Measurements from ENCODE around the gene DTNB. TPM values are rescaled to one million over a fixed set of nuclear protein-coding genes. Genes with fewer than 3 reads are reported as not detected.

Gene DTNB
- total and polyA plus RNA-seq, 10 of the 15 experiments (the other 5 are each of a cell fraction or from before 2014, with no cell fraction given): 4.5 to 30.6 (median 11.9) TPM

DNA sequence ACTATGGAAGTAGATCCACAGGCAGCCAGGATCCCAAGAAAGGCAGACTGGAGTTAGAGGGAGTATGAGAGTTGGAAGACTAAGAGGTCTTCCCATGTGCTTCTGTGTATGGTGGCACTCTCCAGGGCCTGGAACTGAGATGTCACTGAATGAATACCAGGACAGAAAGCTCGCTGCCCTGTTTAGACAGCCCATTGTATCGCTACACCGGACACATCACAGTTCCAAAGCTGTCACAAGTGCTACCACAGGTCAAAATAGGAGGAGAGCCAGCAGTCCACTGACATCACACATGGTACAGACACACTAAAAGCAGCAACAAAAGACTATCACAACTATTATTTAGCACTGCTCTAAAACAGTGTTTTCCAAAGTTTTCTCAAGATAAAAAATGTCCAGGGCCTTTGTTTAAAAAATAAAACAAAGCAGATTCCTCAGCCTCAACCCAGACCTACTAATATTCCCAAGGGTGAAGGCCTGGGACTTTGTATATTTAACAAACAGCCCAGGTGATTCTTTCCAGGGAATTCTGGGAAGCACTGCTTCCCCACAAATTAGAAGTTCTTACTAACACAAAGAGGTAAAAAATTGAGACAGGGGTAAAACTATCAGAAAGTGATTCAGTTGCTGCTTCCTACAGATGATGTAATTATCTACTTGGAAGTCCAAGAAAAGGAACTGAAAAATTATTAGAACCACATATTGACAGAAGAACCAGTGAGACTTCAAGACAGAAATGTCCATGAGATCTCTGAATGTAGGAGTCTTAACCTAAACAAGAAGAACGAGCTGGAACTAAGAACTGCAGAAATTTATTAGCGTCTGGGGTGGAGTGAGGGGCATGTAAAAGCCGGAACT is 116.0 kb downstream of the DTNB start:
- in situ Hi-C loops (cut with MboI) (no loop called here), intact Hi-C loops (cut with micrococcal nuclease; ENCODE audit: unreplicated experiment) (loop anchor here (5.0 kb wide), 1 partner anchor 35 kb away; no protein-coding TSS in a partner anchor)
- Histone ChIP-seq H3K36me3 (ENCODE audit: control insufficient read depth in 2 of 2, insufficient read depth in 2 of 2, low read length in 1 of 2) (no peaks in the 10 kb centered on the region), H3K27me3 (replicated peaks in 1 of 2; ENCODE audit: control insufficient read depth in 2 of 2, insufficient read depth in 2 of 2, low read length in 1 of 2) (no peaks in the 10 kb centered on the region), H3K9ac (ENCODE audit: control insufficient read depth, insufficient read depth, low read length) (peak overlapping the region; percentile 2), H4K20me1 (ENCODE audit: control insufficient read depth, insufficient read depth) (no peaks in the 10 kb centered on the region), H3K4me1 (ENCODE audit: control insufficient read depth, insufficient read depth, low read length) (peaks cover 37% of the 10 kb centered on the region), H3K4me3 (peak overlapping the region; percentile 20; the same call in 1 of the 2 replicates), H3K9me3 (replicated peaks; ENCODE audit: control insufficient read depth, insufficient read depth, low read length) (no peaks in the 10 kb centered on the region), H3K27ac (ENCODE audit: control insufficient read depth, insufficient read depth) (peak overlapping the region; percentile 81), H3K79me2 (ENCODE audit: control insufficient read depth, insufficient read depth, low read length) (no peaks in the 10 kb centered on the region), H3K4me2 (ENCODE audit: control insufficient read depth, insufficient read depth) (peak overlapping the region; percentile 69), H2AFZ (ENCODE audit: control insufficient read depth, low read depth, low read length) (peak overlapping the region; percentile 29)
- FAIRE-seq (no peak), DNase-seq (ENCODE audit: low read depth, low spot score) (peak; percentile 34), ATAC-seq (peak; percentile 78)
- ChIA-PET RAD21 (ENCODE audit: unreplicated experiment) (interaction anchor here (0.6 to 3.2 kb wide), 18 partner anchors 9 to 391 kb away, joined by 3 to 26 read pairs (median 4); no protein-coding TSS in a partner anchor), POLR2A (interaction anchor here (0.6 to 2.0 kb wide), 6 partner anchors 9 to 278 kb away, joined by 3 to 8 read pairs (median 6); no protein-coding TSS in a partner anchor), CTCF (interaction anchor here (0.8 to 2.5 kb wide), 11 partner anchors 9 to 330 kb away, joined by 3 to 24 read pairs (median 5); no protein-coding TSS in a partner anchor), SMC1A (ENCODE audit: uncharacterized antibody, unreplicated experiment) (interaction anchor here (0.6 to 2.9 kb wide), 18 partner anchors 9 to 284 kb away, joined by 3 to 30 read pairs (median 4); no protein-coding TSS in a partner anchor)
- WGBS (ENCODE audit: insufficient coverage, insufficient replicate concordance, low lambda C conversion rate, missing lambda C conversion rate): 45% methylated on average over 6 of the region's 6 CpGs
- no TSS peak for BruUV-seq (replicated peaks)
- TF ChIP-seq MYC (IDR thresholded peaks at IDR 0.05; ENCODE audit: insufficient read depth, insufficient read length, insufficient replicate concordance, low read length, severe bottlenecking): no peak
- TF ChIP-seq YBX1 (IDR thresholded peaks at IDR 0.05): no peak
- no peak for TF ChIP-seq FOS (IDR thresholded peaks at IDR 0.05; ENCODE audit: borderline replicate concordance, extremely low read depth, insufficient read length)
- no peak for TF ChIP-seq ZNF207 (IDR thresholded peaks at IDR 0.05; ENCODE audit: borderline replicate concordance)
- no peak for TF ChIP-seq RELA (IDR thresholded peaks at IDR 0.05; ENCODE audit: borderline replicate concordance, partially characterized antibody)
- TF ChIP-seq NRF1 (conservative IDR thresholded peaks at IDR 0.05; ENCODE audit: low read depth, low read length): no peak
- TF ChIP-seq EP300 (IDR thresholded peaks at IDR 0.05; ENCODE audit: borderline replicate concordance in 1 of 2, control insufficient read depth in 1 of 2, low read depth in 2 of 2, low read length in 2 of 2): peak in 1 of 2 experiments; percentile 67; a peak in 2 of 4 replicates
- no peak for TF ChIP-seq SIN3A (IDR thresholded peaks at IDR 0.05; ENCODE audit: low read depth, low read length)
- TF ChIP-seq, protein P1, sequence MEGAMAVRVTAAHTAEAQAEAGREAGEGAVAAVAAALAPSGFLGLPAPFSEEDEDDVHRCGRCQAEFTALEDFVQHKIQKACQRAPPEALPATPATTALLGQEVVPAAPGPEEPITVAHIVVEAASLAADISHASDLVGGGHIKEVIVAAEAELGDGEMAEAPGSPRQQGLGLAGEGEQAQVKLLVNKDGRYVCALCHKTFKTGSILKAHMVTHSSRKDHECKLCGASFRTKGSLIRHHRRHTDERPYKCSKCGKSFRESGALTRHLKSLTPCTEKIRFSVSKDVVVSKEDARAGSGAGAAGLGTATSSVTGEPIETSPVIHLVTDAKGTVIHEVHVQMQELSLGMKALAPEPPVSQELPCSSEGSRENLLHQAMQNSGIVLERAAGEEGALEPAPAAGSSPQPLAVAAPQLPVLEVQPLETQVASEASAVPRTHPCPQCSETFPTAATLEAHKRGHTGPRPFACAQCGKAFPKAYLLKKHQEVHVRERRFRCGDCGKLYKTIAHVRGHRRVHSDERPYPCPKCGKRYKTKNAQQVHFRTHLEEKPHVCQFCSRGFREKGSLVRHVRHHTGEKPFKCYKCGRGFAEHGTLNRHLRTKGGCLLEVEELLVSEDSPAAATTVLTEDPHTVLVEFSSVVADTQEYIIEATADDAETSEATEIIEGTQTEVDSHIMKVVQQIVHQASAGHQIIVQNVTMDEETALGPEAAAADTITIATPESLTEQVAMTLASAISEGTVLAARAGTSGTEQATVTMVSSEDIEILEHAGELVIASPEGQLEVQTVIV (IDR thresholded peaks at IDR 0.05; ENCODE audit: borderline replicate concordance, partially characterized antibody): no peak
- TF ChIP-seq, protein P2, sequence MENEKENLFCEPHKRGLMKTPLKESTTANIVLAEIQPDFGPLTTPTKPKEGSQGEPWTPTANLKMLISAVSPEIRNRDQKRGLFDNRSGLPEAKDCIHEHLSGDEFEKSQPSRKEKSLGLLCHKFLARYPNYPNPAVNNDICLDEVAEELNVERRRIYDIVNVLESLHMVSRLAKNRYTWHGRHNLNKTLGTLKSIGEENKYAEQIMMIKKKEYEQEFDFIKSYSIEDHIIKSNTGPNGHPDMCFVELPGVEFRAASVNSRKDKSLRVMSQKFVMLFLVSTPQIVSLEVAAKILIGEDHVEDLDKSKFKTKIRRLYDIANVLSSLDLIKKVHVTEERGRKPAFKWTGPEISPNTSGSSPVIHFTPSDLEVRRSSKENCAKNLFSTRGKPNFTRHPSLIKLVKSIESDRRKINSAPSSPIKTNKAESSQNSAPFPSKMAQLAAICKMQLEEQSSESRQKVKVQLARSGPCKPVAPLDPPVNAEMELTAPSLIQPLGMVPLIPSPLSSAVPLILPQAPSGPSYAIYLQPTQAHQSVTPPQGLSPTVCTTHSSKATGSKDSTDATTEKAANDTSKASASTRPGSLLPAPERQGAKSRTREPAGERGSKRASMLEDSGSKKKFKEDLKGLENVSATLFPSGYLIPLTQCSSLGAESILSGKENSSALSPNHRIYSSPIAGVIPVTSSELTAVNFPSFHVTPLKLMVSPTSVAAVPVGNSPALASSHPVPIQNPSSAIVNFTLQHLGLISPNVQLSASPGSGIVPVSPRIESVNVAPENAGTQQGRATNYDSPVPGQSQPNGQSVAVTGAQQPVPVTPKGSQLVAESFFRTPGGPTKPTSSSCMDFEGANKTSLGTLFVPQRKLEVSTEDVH (IDR thresholded peaks at IDR 0.05; ENCODE audit: low read depth, partially characterized antibody): no peak
- TF ChIP-seq, protein P3, sequence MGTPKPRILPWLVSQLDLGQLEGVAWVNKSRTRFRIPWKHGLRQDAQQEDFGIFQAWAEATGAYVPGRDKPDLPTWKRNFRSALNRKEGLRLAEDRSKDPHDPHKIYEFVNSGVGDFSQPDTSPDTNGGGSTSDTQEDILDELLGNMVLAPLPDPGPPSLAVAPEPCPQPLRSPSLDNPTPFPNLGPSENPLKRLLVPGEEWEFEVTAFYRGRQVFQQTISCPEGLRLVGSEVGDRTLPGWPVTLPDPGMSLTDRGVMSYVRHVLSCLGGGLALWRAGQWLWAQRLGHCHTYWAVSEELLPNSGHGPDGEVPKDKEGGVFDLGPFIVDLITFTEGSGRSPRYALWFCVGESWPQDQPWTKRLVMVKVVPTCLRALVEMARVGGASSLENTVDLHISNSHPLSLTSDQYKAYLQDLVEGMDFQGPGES (IDR thresholded peaks at IDR 0.05): no peak
- TF ChIP-seq ZNF24 (IDR thresholded peaks at IDR 0.05): no peak
- no peak for TF ChIP-seq NR2C2 (IDR thresholded peaks at IDR 0.05; ENCODE audit: borderline replicate concordance, control insufficient read depth, insufficient read length, low read depth)
- TF ChIP-seq JUNB (IDR thresholded peaks at IDR 0.05): peak; percentile 44

All from GM12878 (cell line).